Mucosa of rectum (tissue), 2 donors: ENCODE data around the gene ARHGAP33.
"Not testable (repeated sequence)": the region's sequence is repeated elsewhere in the genome, so short reads cannot be mapped to it uniquely, and the experiment has no call there.

Experiments used
- H3K27ac ChIP-seq, 2 donors: one replicate each; pipeline ENCODE4 v1.7.0; 2013; ENCODE audit warnings: inconsistent platforms in 2 of 2, low read depth in 2 of 2, low read length in 2 of 2
- H3K27me3 ChIP-seq, 2 donors: one replicate each; pipeline ENCODE4 v1.7.0; 2013; ENCODE audit warnings: low read length in 2 of 2; ENCODE audit not compliant: control insufficient read depth in 2 of 2, insufficient read depth in 2 of 2
- H3K36me3 ChIP-seq, 2 donors: one replicate each; pipeline ENCODE4 v1.7.0; 2013; ENCODE audit warnings: low read length in 2 of 2; ENCODE audit not compliant: control insufficient read depth in 2 of 2, insufficient read depth in 2 of 2
- H3K4me1 ChIP-seq, 2 donors: one replicate each; pipeline ENCODE4 v1.7.0; 2013; ENCODE audit warnings: low read length in 2 of 2, mild to moderate bottlenecking in 1 of 2; ENCODE audit not compliant: control insufficient read depth in 2 of 2, insufficient read depth in 2 of 2
- H3K4me3 ChIP-seq, 2 donors: one replicate each; pipeline ENCODE4 v1.7.0; 2013; ENCODE audit warnings: low read length in 2 of 2
- H3K9ac ChIP-seq, 2 donors: one replicate each; pipeline ENCODE4 v1.7.0; 2013; ENCODE audit warnings: low read length in 2 of 2, low read depth in 1 of 2, mild to moderate bottlenecking in 1 of 2
- H3K9me3 ChIP-seq, 2 donors: one replicate each; pipeline ENCODE4 v1.7.0; 2013; ENCODE audit warnings: low read length in 2 of 2; ENCODE audit not compliant: control insufficient read depth in 2 of 2
- donor health status: healthy.
- donor health status: Normal muscosa, but diverticular disease.

The ARHGAP33 gene

DNA sequence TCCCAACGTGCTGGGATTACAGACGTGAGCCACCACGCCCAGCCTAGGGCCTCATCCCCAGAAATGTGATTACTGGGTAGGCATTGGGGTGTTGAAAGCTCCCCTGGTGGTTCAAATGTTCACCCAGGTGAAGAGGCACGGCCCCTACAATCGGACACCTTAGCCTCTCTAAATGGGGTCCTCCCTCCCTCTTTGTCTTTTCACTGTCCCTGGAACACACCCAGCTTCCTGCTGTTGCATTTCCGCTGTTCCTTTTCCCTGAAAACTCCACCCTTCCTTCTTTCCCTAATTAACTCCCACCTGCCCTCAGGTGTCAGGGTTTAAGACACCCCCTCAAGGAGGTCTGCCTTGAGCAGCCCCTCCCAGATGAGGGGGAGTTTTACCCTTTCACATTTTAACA, 40.9 kb downstream of the ARHGAP33 start:
- Histone ChIP-seq H3K9ac (no peak overlapping the region), H3K9me3 (no peaks in the 10 kb centered on the region), H3K4me1 (no peaks in the 10 kb centered on the region), H3K36me3 (no peaks in the 10 kb centered on the region), H3K4me3 (no peak overlapping the region), H3K27ac (no peak overlapping the region), H3K27me3 (peaks cover 0 to 2% of the 10 kb centered on the region in 2 donors)

GRCh38 chr19:35816846-35817245, 41.5 kb downstream of the ARHGAP33 start:
- Histone ChIP-seq H3K36me3 (no peaks in the 10 kb centered on the region), H3K9ac (no peak overlapping the region), H3K4me3 (no peak overlapping the region), H3K9me3 (no peaks in the 10 kb centered on the region), H3K27ac (no peak overlapping the region), H3K4me1 (no peaks in the 10 kb centered on the region), H3K27me3 (peaks cover 0 to 2% of the 10 kb centered on the region in 2 donors)

DNA sequence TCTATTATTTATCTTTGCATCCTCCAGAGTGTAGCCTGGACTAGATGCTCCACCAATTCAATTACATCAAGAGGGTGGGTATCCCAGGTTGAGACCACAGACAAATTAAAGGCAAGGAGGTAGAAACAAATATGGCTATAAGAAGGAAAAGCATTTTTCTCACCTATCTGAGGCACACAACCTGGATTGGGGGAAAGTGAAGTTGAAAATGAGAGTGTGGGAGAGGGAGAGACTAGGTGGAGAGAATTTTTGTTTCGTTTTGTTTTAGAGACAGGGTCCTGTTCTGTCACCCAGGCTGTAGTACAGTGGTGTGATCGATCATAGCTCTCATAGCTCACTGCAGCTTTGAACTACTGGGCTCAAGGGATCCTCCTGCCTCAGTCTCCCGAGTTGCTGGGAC, 43.1 kb downstream of the ARHGAP33 start:
- H3K36me3 ChIP-seq = no peaks in the 10 kb centered on the region
- peaks cover 0 to 2% of the 10 kb centered on the region in 2 donors for H3K27me3 ChIP-seq

DNA sequence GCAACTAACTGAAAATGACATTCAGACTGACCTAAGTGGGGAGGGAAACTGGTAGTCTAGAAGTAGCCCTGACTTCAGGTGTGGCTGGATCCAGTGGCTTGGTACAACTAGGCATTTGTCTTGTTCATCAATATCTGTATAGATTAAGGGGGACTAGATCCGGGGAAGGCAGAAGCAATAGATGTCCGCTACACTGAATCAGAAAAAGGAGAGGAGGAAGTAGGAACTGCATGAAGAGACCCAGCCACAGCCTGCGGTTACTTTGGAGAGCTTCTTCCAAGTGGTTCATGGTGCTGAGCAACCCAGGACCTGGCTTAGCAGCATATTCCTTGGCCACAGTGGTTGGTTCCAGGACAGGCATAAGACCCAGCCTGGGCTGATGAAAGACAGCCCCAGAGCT, 47.2 kb downstream of the ARHGAP33 start:
- Histone ChIP-seq H3K4me3 (no peak overlapping the region), H3K9me3 (no peaks in the 10 kb centered on the region), H3K36me3 (no peaks in the 10 kb centered on the region), H3K4me1 (no peaks in the 10 kb centered on the region), H3K27me3 (peaks cover 0 to 2% of the 10 kb centered on the region in 2 donors), H3K9ac (no peak overlapping the region), H3K27ac (no peak overlapping the region)

More for the DNA sequence above, 43.1 kb downstream of the ARHGAP33 start:
- Histone ChIP-seq H3K4me3 (no peak overlapping the region), H3K9ac (no peak overlapping the region), H3K4me1 (no peaks in the 10 kb centered on the region), H3K9me3 (no peaks in the 10 kb centered on the region), H3K27ac (no peak overlapping the region)

DNA sequence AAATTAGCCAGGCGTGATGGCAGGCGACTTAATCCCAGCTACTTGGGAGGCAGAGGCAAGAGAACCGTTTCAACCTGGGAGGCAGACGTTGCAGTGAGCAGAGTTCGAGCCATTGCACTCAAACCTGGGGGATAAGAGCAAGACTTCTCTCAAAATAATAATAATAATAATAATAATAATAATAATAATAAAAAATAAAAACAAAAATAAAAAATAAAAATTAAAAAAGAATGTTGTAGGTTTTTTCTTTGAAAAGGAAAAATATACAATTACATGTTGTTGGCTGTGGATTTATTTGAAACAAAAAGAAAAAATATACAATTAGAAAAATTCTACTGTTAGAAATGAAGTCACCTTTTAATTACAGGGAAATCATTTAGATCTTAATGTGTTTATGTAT, 48.8 kb downstream of the ARHGAP33 start:
- Histone ChIP-seq H3K27ac (no peak overlapping the region), H3K27me3 (no peaks in the 10 kb centered on the region), H3K9me3 (no peaks in the 10 kb centered on the region), H3K4me1 (no peaks in the 10 kb centered on the region), H3K9ac (no peak overlapping the region), H3K4me3 (no peak overlapping the region), H3K36me3 (no peaks in the 10 kb centered on the region)

GRCh38 chr19:35828692-35829301, 53.4 kb downstream of the ARHGAP33 start:
- H3K27me3 ChIP-seq = no peaks in the 10 kb centered on the region
- H3K9ac ChIP-seq = no peak overlapping the region
- H3K4me1 ChIP-seq = no peaks in the 10 kb centered on the region

DNA sequence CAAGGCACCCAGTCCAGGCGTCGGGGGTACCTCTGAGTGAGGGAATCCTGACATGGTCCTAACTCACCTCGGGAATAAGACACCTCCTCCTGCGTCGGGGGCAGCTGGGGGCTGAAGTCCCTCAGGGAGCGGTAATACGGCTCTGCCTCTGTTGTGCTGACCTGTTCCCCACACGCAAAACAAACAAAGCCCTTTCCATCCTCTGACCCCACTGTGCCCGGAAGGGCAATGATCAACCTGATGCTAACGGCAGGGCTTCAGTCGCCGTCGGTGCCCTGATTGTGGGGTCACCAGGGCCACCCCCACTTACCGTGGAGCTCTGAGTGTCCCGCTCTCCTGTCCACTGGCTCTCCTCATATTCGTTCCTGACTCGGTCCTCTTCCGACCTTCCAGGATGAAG, 55.6 kb downstream of the ARHGAP33 start:
- no peak overlapping the region for H3K27ac ChIP-seq
- no peak overlapping the region for H3K9ac ChIP-seq
- no peak overlapping the region for H3K4me3 ChIP-seq
- no peaks in the 10 kb centered on the region for H3K36me3 ChIP-seq
- no peaks in the 10 kb centered on the region for H3K4me1 ChIP-seq
- H3K27me3 ChIP-seq = no peaks in the 10 kb centered on the region
- H3K9me3 ChIP-seq = no peaks in the 10 kb centered on the region

More at GRCh38 chr19:35828692-35829301, 53.4 kb downstream of the ARHGAP33 start:
- no peaks in the 10 kb centered on the region for H3K9me3 ChIP-seq
- no peaks in the 10 kb centered on the region for H3K36me3 ChIP-seq
- H3K27ac ChIP-seq = no peak overlapping the region
- no peak overlapping the region for H3K4me3 ChIP-seq

- Histone ChIP-seq H3K9ac (no peak overlapping the region), H3K27me3 (no peaks in the 10 kb centered on the region), H3K4me3 (no peak overlapping the region), H3K4me1 (no peaks in the 10 kb centered on the region), H3K9me3 (no peaks in the 10 kb centered on the region), H3K27ac (no peak overlapping the region), H3K36me3 (no peaks in the 10 kb centered on the region)
Observed at GRCh38 chr19:35832054-35832453, 56.7 kb downstream of the ARHGAP33 start.

GRCh38 chr19:35833972-35834371, 58.6 kb downstream of the ARHGAP33 start:
- Histone ChIP-seq H3K36me3 (no peaks in the 10 kb centered on the region), H3K27ac (no peak overlapping the region), H3K4me3 (no peak overlapping the region), H3K9me3 (no peaks in the 10 kb centered on the region), H3K4me1 (no peaks in the 10 kb centered on the region), H3K9ac (no peak overlapping the region), H3K27me3 (no peaks in the 10 kb centered on the region)

GRCh38 chr19:35836096-35836495, 60.7 kb downstream of the ARHGAP33 start:
- not testable (repeated sequence) for H3K9me3 ChIP-seq, H3K4me1 ChIP-seq, H3K9ac ChIP-seq, H3K27ac ChIP-seq, H3K4me3 ChIP-seq, H3K27me3 ChIP-seq, H3K36me3 ChIP-seq
